ENCODE data around the gene HAND1. TPM values are rescaled to one million over a fixed set of nuclear protein-coding genes. Genes with fewer than 3 reads are reported as not detected.

HAND1 gene
- total RNA-seq, 1 donor from 2014 or later: not detected

DNA sequence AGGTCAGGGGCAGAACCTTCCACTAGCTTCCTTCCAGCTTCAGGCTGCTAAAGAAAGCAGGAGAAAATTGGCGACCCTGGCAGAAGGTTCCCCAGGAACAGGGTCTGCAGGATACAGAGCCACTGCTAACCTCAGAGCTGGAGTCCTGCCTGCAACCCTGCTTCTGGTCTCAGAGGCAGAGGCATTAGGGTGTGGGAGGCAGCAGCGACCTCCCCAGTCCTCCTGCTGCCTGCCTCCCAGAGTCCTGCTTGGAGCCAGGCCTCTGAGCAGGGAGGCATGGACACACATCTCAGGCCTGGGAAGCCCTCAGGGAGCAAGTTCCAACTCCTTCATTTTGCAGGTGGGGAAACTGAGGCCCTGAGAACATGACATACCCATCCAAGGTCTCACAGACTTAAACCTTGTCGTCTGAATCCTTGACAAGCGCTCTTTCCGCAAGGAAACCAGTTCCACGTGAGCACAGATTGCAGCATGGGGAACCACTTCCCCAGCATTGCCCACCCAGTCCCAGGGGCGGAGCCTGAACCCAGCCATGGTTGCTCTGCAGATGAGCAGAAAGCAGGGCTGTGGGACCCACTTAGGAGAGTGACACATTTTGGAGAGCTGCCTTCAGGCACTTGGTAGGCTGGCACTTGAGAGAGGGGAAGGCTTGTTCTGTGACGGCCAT lies 28.2 kb upstream of the HAND1 start:
- no peak for DNase-seq (ENCODE audit: low read depth in 2 of 2)

DNA sequence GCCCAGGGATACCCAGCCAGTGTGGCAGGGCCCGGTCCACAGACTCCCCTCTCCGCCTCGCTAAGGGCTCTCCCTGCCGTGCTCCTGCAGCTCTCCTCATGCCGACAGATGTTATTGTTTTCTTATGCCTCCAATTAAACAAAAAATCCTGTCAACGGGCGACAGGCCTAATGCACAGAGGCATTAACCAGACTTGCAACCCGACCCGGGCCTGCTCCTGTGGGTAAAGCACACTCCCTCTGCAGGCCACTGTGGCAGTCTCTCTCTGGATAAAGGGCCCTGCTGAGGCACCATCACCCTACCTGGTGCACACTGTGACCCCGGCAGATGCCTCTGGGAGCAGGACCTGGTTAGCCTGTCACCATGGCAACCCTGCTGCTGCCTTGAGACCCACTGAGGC lies 27.5 kb upstream of the HAND1 start:
- no peak for DNase-seq (ENCODE audit: low read depth in 2 of 2)

DNA sequence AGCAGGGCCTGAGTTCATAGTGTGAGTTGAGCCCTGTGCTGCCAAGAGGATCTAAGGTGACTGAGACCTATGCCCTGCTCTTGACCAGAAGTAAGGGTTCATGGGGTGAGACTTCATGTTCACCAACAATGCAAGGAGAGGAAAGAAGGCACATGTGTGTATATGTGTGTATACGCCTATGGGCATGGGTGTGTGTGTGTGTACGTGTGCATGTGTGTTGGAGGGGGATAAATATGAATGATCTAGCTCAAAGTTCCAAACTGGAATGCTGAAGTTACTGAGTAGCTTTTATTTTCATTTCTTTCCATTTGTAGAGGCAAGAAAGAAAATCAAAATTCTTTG lies 25.6 kb upstream of the HAND1 start:
- DNase-seq (ENCODE audit: low read depth in 2 of 2): no peak

DNA sequence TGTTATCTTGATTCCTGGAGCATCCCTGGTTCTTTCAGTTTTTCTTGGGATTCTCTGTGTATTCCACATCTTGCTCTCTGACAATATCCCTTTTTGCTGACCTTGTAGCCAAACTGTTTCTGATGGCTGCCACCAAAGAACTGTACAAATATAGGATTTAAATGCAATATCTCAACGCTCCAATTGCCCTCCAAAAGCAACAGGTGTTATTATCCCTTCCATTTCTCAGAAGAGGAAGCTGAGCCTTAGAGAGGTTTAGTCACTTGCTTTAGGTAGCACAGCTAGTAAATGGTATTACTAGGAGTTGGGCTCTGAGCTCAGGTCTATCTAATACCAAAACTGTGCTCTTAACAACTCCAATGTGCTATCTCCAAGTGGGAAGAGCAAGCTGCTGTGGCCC lies 24.2 kb upstream of the HAND1 start:
- DNase-seq (ENCODE audit: low read depth in 2 of 2): no peak

GRCh38 chr5:154501566-154501965 lies 23.5 kb upstream of the HAND1 start:
- DNase-seq (ENCODE audit: low read depth in 2 of 2): no peak

GRCh38 chr5:154498994-154499393 lies 21.0 kb upstream of the HAND1 start:
- DNase-seq (ENCODE audit: low read depth in 2 of 2): no peak

DNA sequence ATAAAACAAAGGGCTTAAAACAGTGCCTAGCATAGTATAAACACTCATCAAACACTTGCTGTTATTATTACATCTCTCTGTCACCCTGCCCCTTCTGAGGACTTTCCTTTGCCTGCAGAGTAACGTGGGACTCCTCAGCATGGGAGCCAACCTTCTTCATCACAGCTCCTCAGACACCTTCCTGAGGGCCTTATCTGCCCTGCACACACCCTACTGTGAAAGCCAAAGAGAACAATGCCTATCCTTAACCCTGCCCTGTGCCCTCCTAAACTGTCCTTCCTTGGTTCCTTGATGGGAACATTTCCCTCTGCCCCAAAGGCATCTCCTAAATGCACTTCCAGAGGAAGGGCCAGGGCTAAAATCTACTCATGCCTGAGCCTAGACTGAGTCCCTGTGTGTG lies 20.6 kb upstream of the HAND1 start:
- no peak for DNase-seq (ENCODE audit: low read depth in 2 of 2)

GRCh38 chr5:154494036-154494435 lies 16.0 kb upstream of the HAND1 start:
- DNase-seq (ENCODE audit: low read depth in 2 of 2): no peak

DNA sequence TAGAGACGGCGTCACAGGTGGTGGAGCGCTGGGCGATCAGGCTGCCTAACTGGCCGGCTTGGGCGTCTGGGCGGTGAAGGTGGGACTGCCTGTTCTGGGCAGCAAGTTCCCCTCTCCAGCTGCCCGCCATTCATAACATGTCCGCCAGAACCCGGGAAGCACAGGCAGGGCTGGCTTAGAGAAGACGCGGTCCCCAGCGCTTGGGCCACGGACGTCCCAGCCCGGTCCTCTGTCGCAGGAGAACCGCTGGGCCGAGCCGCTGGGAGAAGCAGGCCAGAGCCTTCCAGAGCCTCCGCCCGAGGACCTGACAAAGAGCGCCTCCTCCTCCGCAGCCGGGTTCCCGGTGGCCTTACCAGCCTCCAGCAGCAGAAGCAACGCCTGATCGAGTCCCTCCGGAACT lies 15.2 kb upstream of the HAND1 start:
- DNase-seq (ENCODE audit: low read depth in 2 of 2): no peak

DNA sequence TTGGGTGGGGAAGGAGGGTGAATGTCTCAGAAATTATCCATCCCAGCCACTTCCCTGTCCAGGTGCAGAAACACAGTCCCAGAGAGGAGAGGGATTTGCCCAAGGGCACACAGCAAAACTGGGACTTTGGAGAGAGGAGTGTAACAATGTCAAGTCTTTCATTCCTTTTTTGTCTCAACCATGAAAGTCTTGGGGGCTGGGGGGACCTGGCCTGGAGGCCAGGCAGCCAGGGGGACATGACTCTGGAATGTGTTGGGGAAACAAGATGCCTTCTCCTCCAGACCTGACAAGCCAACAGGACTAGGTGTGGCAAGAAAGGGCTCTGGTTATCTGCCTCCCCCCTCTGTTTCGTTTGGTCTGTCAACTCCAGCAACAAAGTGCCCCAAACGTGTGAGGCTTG lies 13.9 kb upstream of the HAND1 start:
- no peak for DNase-seq (ENCODE audit: low read depth in 2 of 2)

- DNase-seq (ENCODE audit: low read depth in 2 of 2): no peak
Observed at GRCh38 chr5:154487541-154487940, 9.5 kb upstream of the HAND1 start.

- DNase-seq (ENCODE audit: low read depth in 2 of 2): no peak
Observed at GRCh38 chr5:154486427-154486866, 8.4 kb upstream of the HAND1 start.

GRCh38 chr5:154485850-154486426 lies 7.9 kb upstream of the HAND1 start:
- DNase-seq (ENCODE audit: low read depth in 2 of 2): no peak

- DNase-seq (ENCODE audit: low read depth in 2 of 2): no peak
Observed at GRCh38 chr5:154485096-154485491, 7.1 kb upstream of the HAND1 start.

DNA sequence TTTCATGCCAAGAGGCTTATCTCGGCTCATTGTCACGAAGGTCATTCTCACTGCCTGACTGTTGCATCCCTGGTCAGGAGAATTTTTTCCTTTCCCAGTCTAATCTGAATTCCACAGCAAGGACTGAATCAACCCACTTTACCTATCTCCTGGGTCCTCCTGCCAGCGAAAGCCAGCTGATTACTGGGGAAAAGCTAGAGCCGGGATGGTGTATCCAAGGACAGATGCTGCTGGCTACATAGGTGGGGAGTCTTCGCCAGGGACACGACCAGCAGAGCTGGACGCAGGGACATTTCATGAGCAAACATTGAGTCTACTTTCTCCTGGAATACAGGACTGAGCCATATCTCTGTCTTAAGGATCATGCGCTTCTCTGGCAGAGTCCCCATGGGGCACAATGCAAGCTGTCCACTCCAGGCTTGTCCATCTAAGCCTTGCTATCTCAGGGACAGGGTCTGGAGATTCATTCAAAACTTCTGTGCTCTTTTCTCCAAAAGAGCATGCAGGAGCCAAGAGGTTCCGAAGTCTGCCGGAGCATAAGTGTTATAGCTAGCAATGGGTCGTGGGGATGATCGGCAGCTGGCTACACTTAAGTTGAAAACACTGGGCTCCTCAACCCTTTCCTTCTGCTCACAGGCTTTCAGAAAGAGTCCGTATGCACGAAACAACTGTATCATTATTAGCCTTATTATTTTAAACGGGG lies 6.5 kb upstream of the HAND1 start:
- DNase-seq (ENCODE audit: low read depth in 2 of 2): no peak

DNA sequence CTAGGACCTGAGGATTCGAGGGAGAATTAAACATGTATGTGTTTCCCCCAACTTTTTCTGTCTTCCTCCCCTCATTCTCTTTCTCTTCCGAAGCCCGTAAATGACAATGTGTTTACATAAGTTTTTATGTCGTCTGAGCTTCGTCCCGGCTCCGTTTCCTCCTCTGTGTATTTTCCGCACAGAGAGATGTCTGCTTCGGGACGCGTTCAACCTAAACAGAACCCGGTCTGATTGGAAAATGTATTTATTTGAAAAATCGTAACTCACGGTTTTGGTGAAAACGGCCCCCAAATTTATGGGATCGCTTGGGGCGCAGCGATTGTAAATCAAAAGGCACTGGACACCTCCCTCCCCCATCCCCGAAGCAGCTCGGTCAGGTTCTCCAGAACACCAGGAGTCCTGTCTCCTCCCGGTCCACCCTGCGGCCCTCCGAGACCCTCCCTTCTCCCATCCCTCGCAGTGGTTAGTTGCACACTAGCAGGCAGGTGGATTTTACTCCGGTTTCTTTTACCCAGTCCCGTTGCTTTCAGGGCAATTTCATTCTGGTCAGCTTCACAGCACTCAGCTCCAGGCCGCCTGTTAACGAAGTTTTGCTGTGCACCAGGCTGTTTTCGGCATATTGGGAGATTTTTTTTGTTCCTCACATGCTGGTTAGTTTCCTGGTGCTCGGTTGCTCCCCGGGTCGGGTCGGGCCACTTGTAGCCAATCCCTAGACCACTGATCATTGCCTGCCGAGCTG lies 5.8 kb upstream of the HAND1 start:
- no peak for DNase-seq (ENCODE audit: low read depth in 2 of 2)

DNA sequence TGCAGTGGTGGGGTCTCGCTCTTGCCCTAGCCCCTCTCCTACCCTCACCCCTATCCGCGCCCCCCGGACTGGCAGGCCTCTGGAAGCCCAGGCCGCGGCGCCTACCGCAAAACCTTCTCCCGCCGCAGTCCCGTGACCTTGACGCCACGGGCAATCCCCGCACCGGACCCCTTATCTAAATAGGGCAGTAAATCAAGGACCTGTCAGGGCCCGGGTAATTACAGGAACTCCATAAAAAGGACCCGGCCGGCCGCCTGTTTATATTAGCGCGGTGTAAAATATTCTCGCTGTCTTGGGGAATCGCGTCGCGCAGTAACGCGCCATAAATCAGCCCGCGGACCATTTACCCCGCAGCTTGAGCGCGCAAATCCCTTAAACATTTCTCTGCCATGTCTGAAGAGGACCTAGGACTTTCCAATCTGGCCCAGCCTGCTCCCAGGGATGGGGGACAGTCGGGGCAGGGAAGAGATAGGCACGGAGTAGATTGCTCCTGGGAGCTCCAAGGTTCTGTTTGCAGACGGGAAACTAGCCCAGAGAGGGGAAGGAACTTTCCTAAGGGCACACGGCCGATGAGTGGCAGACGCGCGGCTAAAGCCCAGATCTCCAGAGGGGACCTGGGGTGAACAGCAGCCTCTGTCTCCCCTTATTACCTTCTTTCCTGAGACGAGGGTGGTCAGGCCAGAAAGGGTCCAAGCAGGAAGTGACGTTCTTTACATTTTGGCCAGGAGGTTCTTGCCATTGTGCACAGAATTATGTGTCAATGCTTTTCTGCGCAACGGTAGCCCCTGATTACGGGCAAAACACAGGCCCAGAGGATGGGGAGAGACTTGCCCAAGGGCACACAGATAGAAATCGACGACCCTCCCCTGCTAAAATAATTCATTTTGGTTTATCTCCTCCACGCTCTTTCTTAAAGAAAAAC lies 4.8 kb upstream of the HAND1 start:
- DNase-seq (ENCODE audit: low read depth in 2 of 2): no peak

- no peak for DNase-seq (ENCODE audit: low read depth in 2 of 2)
Observed at GRCh38 chr5:154481584-154482381, 3.8 kb upstream of the HAND1 start.

DNA sequence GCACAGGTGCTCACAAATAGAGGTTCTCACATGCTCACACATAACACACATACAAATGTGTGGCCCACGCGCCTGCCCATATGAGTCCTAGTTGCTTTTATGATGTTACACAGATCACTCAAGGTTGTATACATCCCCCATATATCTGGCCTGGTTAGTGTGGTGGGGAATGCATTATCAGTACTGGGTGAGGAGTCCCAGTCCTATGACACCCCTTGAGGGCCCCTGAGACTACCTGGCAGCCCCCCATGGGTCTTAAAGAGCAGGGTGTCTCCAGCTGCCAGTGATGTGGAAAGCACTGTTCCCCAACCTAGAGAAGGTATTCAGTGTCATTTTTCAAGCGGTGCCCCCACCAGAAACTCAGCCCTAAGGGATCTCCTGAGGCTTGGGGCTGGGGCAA lies 2.8 kb upstream of the HAND1 start:
- no peak for DNase-seq (ENCODE audit: low read depth in 2 of 2)

GRCh38 chr5:154479944-154480750 lies 2.1 kb upstream of the HAND1 start:
- DNase-seq (ENCODE audit: low read depth in 2 of 2): no peak

All from dermis microvascular lymphatic vessel endothelial cell (primary cell).